ENCODE measurements around the gene TWNK.
A peak's percentile ranks its signal among the peaks of the same experiment; 100 is the strongest.
"Not testable (repeated sequence)": the region's sequence is repeated elsewhere in the genome, so short reads cannot be mapped to it uniquely, and the experiment has no call there.

The TWNK gene

GRCh38 chr10:100972115-100972903 is 15.0 kb upstream of the TWNK start:
- no peak overlapping the region for H3K4me3 ChIP-seq
- H3K27ac ChIP-seq: no peak overlapping the region

- Histone ChIP-seq H3K4me3 (no peak overlapping the region), H3K27ac (no peak overlapping the region)
Observed at GRCh38 chr10:100972904-100973535, 14.3 kb upstream of the TWNK start.

DNA sequence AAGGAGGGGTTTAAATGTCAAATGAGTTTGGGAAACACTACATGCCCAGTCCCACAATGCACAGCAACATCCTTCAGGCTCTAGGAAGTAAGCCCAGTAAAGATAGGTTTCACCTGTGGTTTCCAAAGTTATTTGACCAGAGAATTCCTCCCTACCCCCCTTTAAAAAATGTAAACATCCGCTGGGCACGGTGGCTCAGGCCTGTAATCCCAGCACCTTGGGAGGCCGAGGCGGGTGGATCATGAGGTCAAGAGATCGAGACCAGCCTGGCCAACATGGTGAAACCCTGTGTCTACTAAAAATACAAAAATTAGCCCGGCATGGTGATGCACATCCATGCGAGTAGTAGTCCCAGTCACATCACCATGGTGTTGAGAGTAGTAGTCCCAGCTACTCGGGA is 11.9 kb upstream of the TWNK start:
- H3K27ac ChIP-seq, H3K4me3 ChIP-seq: not testable (repeated sequence)

DNA sequence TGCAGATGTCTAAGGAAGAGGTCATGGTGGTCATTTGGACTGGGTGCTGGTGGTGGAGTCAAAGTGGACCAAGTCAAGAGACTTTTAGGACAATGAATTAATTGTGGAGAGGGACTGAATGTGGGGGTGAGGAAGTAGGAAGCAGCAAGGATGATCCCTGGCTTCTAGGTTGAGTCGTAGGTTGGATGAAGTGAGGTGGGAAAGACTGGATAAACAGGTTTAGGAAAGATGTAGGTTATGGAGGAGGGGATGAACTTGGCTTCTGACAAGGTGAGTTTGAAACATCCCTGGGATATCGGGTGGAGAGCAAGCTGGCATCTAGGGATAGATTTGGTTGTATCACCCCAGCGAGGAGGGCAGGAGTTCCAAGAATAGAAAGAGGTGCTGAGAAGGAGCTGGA is 10.4 kb upstream of the TWNK start:
- Histone ChIP-seq H3K27ac (no peak overlapping the region), H3K4me3 (no peak overlapping the region)

- no peak overlapping the region for H3K4me3 ChIP-seq
- no peak overlapping the region for H3K27ac ChIP-seq
Observed at GRCh38 chr10:100977436-100977835, 9.9 kb upstream of the TWNK start.

DNA sequence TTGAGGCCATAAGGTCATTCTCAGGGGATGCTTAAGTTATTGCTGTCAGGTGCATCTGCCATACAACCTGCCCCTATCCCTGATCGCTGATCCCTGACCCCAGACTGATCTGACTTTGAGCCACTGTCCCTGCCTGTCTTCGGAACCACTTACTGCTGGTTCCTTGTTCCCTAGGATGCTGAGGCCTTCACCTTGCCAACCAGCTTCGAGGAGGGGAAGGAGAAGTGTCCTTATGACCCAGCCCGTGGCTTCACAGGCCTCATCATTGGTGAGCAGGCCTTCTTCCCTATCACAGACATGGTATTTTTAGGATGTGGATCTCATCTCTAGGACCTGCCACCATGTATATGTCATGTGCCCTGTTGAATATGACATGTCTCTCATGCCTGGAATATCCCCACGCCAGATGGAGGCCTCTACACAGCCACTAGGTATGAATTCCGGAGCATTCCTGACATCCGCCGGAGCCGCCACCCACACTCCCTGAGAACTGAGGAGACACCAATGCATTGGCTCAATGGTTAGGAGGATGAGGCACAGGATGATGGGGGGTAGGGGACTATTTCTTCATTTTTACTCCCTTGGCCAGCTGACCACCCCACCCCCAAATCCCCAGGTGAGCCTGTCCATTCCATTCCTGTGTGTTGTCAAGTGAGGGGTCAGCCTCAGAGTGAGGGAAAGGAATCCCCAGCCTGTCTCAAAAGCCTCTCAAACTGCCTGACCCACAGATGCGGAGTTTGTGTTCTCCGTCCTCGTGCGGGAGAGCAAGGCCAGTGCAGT is 9.0 kb upstream of the TWNK start:
- Histone ChIP-seq H3K27ac (no peak overlapping the region), H3K4me3 (no peak overlapping the region)

- H3K4me3 ChIP-seq: no peak overlapping the region
- no peak overlapping the region for H3K27ac ChIP-seq
Observed at GRCh38 chr10:100978901-100979195, 8.5 kb upstream of the TWNK start.

- Histone ChIP-seq H3K27ac (no peak overlapping the region), H3K4me3 (no peak overlapping the region)
Observed at GRCh38 chr10:100979791-100980272, 7.5 kb upstream of the TWNK start.

DNA sequence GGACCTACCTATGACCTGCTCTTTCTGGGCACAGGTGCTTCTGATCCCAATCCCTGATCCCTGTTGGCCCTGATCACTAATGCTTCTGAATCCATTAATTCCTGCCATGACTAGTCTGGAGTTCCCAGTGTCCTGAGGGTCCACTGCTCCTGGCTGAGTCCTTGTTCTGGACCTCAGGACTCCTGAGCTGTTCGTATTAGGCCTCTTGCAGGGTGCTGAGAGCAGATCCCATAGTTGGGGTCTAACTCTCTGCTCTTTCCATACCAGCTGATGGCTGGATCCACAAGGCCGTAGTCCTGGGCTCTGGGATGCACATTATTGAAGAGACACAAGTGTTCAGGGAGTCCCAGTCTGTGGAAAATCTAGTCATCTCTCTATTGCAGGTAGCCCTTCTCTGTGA is 7.0 kb upstream of the TWNK start:
- Histone ChIP-seq H3K27ac (no peak overlapping the region), H3K4me3 (no peak overlapping the region)

- no peak overlapping the region for H3K27ac ChIP-seq
- no peak overlapping the region for H3K4me3 ChIP-seq
Observed at GRCh38 chr10:100980711-100981110, 6.6 kb upstream of the TWNK start.

- no peak overlapping the region for H3K4me3 ChIP-seq
- H3K27ac ChIP-seq: no peak overlapping the region
Observed at GRCh38 chr10:100981178-100981772, 6.1 kb upstream of the TWNK start.

- no peak overlapping the region for H3K27ac ChIP-seq
- no peak overlapping the region for H3K4me3 ChIP-seq
Observed at GRCh38 chr10:100982916-100983830, 4.2 kb upstream of the TWNK start.

- Histone ChIP-seq H3K27ac (no peak overlapping the region), H3K4me3 (no peak overlapping the region)
Observed at GRCh38 chr10:100983868-100984671, 3.3 kb upstream of the TWNK start.

GRCh38 chr10:100984672-100985177 is 2.6 kb upstream of the TWNK start:
- H3K27ac ChIP-seq: no peak overlapping the region
- H3K4me3 ChIP-seq: no peak overlapping the region

DNA sequence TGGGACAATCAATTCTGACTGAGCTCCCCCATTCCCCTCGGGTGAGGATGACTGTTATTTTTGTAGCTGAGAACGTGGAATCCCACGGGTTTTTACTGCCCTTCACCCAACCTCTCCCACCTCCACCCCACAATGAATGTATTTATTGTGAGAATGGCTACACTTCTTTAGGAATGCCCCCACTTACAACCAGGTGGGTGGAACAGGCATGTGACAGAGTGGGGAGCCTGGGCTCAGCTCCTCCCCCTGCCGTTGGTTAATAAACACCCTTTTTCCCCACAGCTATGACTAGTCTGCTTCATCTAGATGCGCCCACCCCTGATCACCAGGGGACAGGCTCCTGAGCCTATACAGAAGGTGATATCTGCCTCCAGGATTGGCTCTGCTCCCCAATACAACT is 2.0 kb upstream of the TWNK start:
- H3K27ac ChIP-seq: no peak overlapping the region
- H3K4me3 ChIP-seq: no peak overlapping the region

DNA sequence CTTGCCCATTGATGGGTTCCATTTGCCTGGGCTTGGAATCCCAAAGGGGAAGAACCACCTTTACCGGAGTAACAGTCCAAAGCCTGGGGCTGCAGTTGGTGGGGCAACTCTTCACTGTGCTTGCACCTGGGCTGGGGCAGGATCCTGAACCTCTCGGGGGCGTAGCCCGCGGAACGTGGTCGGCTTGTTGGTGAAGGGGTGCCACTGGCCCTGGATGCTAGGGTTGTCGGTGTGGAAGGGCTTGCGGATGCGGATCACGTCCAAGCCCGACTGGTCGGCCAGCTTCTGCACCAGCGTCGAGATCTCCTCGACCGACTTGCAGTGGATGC is 756 bp upstream of the TWNK start:
- Histone ChIP-seq H3K4me3 (peak overlapping the region; percentile 68 to 99 (median 77)), H3K27ac (peak overlapping the region in 18 of 21 experiments; percentile 68 to 91 (median 80))

- Histone ChIP-seq H3K4me3 (peak overlapping the region; percentile 68 to 99 (median 77)), H3K27ac (peak overlapping the region in 18 of 21 experiments; percentile 62 to 93 (median 80))
Observed at GRCh38 chr10:100987685-100988049, 324 bp downstream of the TWNK start.

GRCh38 chr10:100988166-100988565 is 823 bp downstream of the TWNK start:
- peak overlapping the region; percentile 68 to 99 (median 77) for H3K4me3 ChIP-seq
- peak overlapping the region in 3 of 21 experiments; percentile 84 to 91 (median 87) for H3K27ac ChIP-seq
